ENCODE data around the gene FBXO42.

The FBXO42 gene

GRCh38 chr1:16198444-16199156 lies 153.7 kb downstream of the FBXO42 start:
- Mint-ChIP-seq H3K9me3 (no peaks in the 10 kb centered on the region), H3K36me3 (ENCODE audit: low read depth) (peaks cover 12% of the 10 kb centered on the region), H3K27me3 (no peaks in the 10 kb centered on the region), H3K4me1 (ENCODE audit: low read depth) (peaks cover 6% of the 10 kb centered on the region), H3K4me3 (no peak overlapping the region), H3K27ac (peak overlapping the region; percentile 42)
- no peak for DNase-seq

- Mint-ChIP-seq H3K4me3 (no peak overlapping the region), H3K36me3 (ENCODE audit: low read depth) (peaks cover 8% of the 10 kb centered on the region), H3K27ac (no peak overlapping the region), H3K4me1 (ENCODE audit: low read depth) (peaks cover 6% of the 10 kb centered on the region), H3K9me3 (no peaks in the 10 kb centered on the region), H3K27me3 (no peaks in the 10 kb centered on the region)
- no peak for DNase-seq
Measured at GRCh38 chr1:16196874-16197273, 155.4 kb downstream of the FBXO42 start.

All from activated T-cell treated with anti-CD3 and anti-CD28 coated beads, Interleukin-2, amount 50 U/mL, for 24 hours (primary cell).